ENCODE measurements around the gene DLGAP1. TPM values are rescaled to one million over a fixed set of nuclear protein-coding genes. Genes with fewer than 3 reads are reported as not detected.

DLGAP1 gene
- total RNA-seq, 2 experiments from 2014 or later, result 0.31 to 0.36 TPM

DNA sequence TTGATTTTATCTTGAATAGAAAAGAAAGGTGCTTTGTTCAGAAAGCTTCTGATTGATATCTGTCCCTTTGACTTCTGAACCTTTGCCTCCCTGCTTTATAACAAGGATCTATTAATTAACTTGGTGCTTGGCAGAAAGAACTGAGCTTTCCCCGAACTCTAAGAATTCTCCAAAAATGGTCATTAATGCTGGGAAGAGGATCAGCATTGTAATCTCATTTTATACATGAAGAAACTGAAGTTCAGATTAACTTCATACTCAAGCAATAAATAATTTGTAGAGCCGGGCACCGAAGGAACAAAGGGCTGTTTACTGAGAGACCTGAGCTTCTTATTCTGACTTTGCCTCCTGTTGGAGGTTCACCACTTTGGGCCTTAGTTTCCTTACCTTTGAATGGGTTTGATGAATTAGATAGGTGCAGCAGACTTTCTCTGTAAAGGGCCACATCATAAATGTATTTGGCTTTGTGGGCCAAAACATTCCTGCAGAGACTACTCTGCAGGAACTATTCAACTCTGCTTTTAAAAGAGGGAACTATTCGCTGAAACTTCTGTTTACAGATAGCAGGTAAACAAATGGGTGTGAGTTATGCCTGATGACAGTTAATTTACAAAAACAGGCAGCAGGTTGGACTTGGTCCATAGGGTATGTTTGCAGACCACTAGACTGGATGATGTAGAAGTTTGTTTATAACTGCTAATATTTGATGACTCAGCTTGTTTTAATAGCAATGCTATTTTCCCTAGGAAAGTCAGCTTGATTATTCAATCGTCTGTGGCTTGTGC, 732.3 kb downstream of the DLGAP1 start:
- intact Hi-C loops (cut with DNase I, micrococcal nuclease), result no loop called here

DNA sequence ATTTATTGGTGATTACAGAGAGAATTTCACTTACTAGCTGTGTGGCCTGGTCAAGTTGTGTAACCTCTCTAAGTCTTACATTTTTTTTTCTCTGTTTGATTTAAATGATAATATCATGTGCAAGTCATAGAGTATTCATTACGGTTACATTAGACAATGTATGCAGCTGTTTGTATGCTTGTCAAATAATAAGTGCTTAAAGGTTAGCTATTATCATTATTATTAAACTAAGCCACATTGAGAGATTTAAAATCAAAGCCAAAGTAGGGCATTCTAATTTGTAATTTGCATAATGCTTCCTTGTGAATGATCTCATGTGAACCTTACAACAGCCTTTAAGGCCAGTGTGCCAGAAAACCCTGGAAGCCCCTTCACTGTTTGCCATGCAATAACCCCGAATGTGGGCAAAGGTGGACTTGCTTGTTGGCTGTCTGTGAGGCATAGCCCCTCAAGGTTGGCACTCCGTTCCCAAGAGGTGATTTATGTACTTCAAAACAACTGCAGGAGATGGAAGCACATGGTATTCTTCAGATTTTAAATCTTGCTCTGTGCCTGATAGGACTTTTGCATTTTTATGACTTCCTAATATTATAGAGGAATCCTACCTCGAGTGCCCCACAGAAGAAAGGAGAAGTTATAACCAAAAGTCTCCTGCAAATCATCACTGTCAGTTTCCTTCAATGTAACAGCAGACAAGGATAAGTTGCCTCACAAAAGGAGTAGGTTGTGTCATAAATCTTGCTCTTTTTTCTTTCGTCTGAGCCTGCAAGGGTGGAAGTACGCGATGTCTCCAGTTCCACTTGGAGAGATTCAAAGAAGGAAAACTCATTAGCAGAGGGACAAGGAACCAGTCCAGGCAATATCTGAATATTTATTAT, 733.1 kb downstream of the DLGAP1 start:
- Histone ChIP-seq H3K36me3 (ENCODE audit: insufficient read depth, low read length) (no peaks in the 10 kb centered on the region), H3K4me3 (ENCODE audit: low read length) (no peak overlapping the region), H3K4me1 (ENCODE audit: insufficient read depth, low read length) (no peaks in the 10 kb centered on the region), H3K27me3 (ENCODE audit: control insufficient read depth in 1 of 2, insufficient read depth in 2 of 2, low read length in 2 of 2) (peaks cover 0 to 8% of the 10 kb centered on the region in 2 experiments), H3K9me3 (ENCODE audit: control insufficient read depth in 1 of 2, insufficient read depth in 1 of 2, low read length in 2 of 2) (no peaks in the 10 kb centered on the region), H3K27ac (ENCODE audit: low read depth in 1 of 2, low read length in 2 of 2) (no peak overlapping the region)
- Mint-ChIP-seq H3K9me3 (no peaks in the 10 kb centered on the region), H3K27me3 (peaks cover 33% of the 10 kb centered on the region), H3K4me3 (no peak overlapping the region), H3K4me1 (ENCODE audit: low read depth) (no peaks in the 10 kb centered on the region), H3K27ac (no peak overlapping the region), H3K36me3 (ENCODE audit: low read depth) (no peaks in the 10 kb centered on the region)
- DNase-seq (peak in 3 of 14 experiments; percentile 9 to 30 (median 17)), ATAC-seq (ENCODE audit: poor library complexity) (no peak)
- POLR2A ChIA-PET, result no interaction called here
- intact Hi-C loops (cut with DNase I, micrococcal nuclease), result no loop called here
- TF ChIP-seq CTCF (IDR thresholded peaks at IDR 0.05), result no peak
- CTCF ChIA-PET, result no interaction called here

More for the DNA sequence above, 732.3 kb downstream of the DLGAP1 start:
- Histone ChIP-seq H3K36me3 (ENCODE audit: insufficient read depth, low read length) (no peaks in the 10 kb centered on the region), H3K4me1 (ENCODE audit: insufficient read depth, low read length) (no peaks in the 10 kb centered on the region), H3K4me3 (ENCODE audit: low read length) (no peak overlapping the region), H3K9me3 (ENCODE audit: control insufficient read depth in 1 of 2, insufficient read depth in 1 of 2, low read length in 2 of 2) (no peaks in the 10 kb centered on the region), H3K27me3 (ENCODE audit: control insufficient read depth in 1 of 2, insufficient read depth in 2 of 2, low read length in 2 of 2) (peaks cover 0 to 11% of the 10 kb centered on the region in 2 experiments), H3K27ac (ENCODE audit: low read depth in 1 of 2, low read length in 2 of 2) (no peak overlapping the region)
- DNase-seq (no peak), ATAC-seq (ENCODE audit: poor library complexity) (no peak)
- no peaks in the 10 kb centered on the region for H3K36me3 Mint-ChIP-seq (ENCODE audit: low read depth)
- peaks cover 37% of the 10 kb centered on the region for H3K27me3 Mint-ChIP-seq
- no peak overlapping the region for H3K4me3 Mint-ChIP-seq
- H3K27ac Mint-ChIP-seq, result no peak overlapping the region
- no peaks in the 10 kb centered on the region for H3K4me1 Mint-ChIP-seq (ENCODE audit: low read depth)
- ChIA-PET CTCF (no interaction called here), POLR2A (no interaction called here)
- TF ChIP-seq CTCF (IDR thresholded peaks at IDR 0.05), result no peak
- H3K9me3 Mint-ChIP-seq, result no peaks in the 10 kb centered on the region

DNA sequence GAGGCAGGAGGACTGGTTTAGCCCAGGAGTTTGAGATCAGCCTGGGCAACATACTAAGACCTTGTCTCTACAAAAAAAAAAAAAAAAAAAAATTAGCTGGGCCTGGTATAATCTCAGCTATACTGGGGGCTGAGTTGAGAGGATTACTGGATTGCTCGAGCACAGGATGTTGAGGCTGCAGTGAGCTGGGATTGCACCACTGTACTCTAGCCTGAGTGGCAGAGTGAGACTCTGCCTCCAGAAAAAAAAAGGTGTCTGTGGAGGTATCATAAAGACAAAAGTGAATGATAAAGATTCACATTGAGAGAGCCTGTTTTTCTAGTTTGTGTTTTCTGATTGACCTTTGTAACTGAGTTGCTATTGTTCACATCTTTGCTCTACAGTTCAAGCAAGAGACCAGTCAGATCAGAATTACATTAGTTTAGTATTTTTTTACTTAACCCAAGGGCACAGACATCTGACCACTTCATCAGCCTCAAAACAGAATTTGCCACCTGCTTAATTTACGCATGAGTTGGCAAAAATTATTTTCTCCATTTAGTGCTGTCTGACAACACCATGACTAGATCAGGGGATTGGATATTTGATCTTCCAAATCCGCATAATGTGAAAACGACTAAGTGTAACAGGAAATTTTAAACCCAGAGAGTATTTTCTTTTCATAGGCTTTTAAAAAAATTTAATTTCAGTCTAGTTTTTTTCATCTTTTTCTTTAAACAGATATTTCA, 734.1 kb downstream of the DLGAP1 start:
- H3K9me3 Mint-ChIP-seq, result no peaks in the 10 kb centered on the region
- Histone ChIP-seq H3K36me3 (ENCODE audit: insufficient read depth, low read length) (no peaks in the 10 kb centered on the region), H3K4me1 (ENCODE audit: insufficient read depth, low read length) (no peaks in the 10 kb centered on the region), H3K4me3 (ENCODE audit: low read length) (no peak overlapping the region), H3K27me3 (ENCODE audit: control insufficient read depth in 1 of 2, insufficient read depth in 2 of 2, low read length in 2 of 2) (peaks cover 0 to 4% of the 10 kb centered on the region in 2 experiments), H3K9me3 (ENCODE audit: control insufficient read depth in 1 of 2, insufficient read depth in 1 of 2, low read length in 2 of 2) (no peaks in the 10 kb centered on the region), H3K27ac (ENCODE audit: low read depth in 1 of 2, low read length in 2 of 2) (no peak overlapping the region)
- H3K4me1 Mint-ChIP-seq (ENCODE audit: low read depth), result no peaks in the 10 kb centered on the region
- intact Hi-C loops (cut with DNase I, micrococcal nuclease), result no loop called here
- H3K27ac Mint-ChIP-seq, result no peak overlapping the region
- no peak overlapping the region for H3K4me3 Mint-ChIP-seq
- H3K27me3 Mint-ChIP-seq, result peaks cover 27% of the 10 kb centered on the region
- no peaks in the 10 kb centered on the region for H3K36me3 Mint-ChIP-seq (ENCODE audit: low read depth)
- ATAC-seq (ENCODE audit: poor library complexity) (no peak), DNase-seq (no peak)
- no peak for TF ChIP-seq CTCF (IDR thresholded peaks at IDR 0.05)
- CTCF ChIA-PET, result no interaction called here
- POLR2A ChIA-PET, result no interaction called here

All from CD4-positive, alpha-beta T cell (primary cell).